ENCODE data around the gene PTCD2. TPM values are rescaled to one million over a fixed set of nuclear protein-coding genes. Genes with fewer than 3 reads are reported as not detected.

Gene PTCD2
- total and polyA plus RNA-seq, 2 donors (not counting 3 experiments of a cell fraction or from before 2014, with no cell fraction given), result 4.3 to 6.7 TPM

DNA sequence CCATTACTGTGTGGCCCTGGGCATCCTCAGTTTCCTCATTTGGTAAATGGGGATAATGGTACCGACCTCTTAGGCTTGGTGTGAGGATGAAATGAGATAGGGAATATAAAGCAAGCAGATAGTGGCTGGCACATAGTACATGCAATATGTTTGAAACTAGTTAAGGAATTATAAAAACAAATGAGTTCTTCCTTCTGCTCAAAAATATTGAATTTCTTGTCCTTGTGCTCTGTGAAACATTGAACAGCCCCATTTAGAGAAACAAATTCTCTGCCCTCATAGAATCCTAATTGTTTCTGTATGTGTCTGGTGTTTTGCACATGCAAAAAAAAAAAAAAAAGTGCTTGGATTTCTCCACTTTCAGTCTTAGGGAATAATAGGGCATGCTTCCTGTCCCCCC lies 39.7 kb downstream of the PTCD2 start:
- intact Hi-C loops (cut with micrococcal nuclease), result no loop called here
- no peaks in the 10 kb centered on the region for H3K79me2 ChIP-seq (ENCODE audit: control insufficient read depth, insufficient read depth, low read length)

More for the DNA sequence above, 39.7 kb downstream of the PTCD2 start:
- H3K27ac ChIP-seq (ENCODE audit: insufficient read depth, low read depth, low read length), result no peak overlapping the region
- ChIA-PET POLR2A (no interaction called here), CTCF (interaction anchor here (2.1 kb wide), 1 partner anchor 164 kb away, joined by 7 read pairs; no protein-coding TSS in a partner anchor)
- dilution Hi-C loops (cut with MboI; ENCODE audit: extremely low pct_ligation_motif_present, low sequenced_read_pairs), result no loop called here
- no peaks in the 10 kb centered on the region for H4K20me1 ChIP-seq (replicated peaks; ENCODE audit: control insufficient read depth, extremely low read depth, insufficient read depth, low read length)
- TF ChIP-seq EZH2 (IDR thresholded peaks at IDR 0.05; ENCODE audit: borderline replicate concordance, low read depth, low read length, severe bottlenecking) (no peak), JUN (IDR thresholded peaks at IDR 0.05; ENCODE audit: borderline replicate concordance, insufficient read depth, insufficient read length, low read depth) (no peak), FOS (IDR thresholded peaks at IDR 0.05; ENCODE audit: borderline replicate concordance, insufficient read depth, low read length) (no peak), GATA2 (IDR thresholded peaks at IDR 0.05; ENCODE audit: insufficient read depth, insufficient read length, low read depth, low read length) (no peak), MYC (IDR thresholded peaks at IDR 0.05; ENCODE audit: low read depth, low read length) (no peak), POLR2AphosphoS5 (IDR thresholded peaks at IDR 0.05; ENCODE audit: insufficient read depth, low read depth, low read length) (no peak), POLR2A (IDR thresholded peaks at IDR 0.05; ENCODE audit: low read depth, low read length) (no peak)
- TF ChIP-seq, protein P1, sequence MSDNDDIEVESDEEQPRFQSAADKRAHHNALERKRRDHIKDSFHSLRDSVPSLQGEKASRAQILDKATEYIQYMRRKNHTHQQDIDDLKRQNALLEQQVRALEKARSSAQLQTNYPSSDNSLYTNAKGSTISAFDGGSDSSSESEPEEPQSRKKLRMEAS (IDR thresholded peaks at IDR 0.05; ENCODE audit: insufficient read depth, insufficient read length), result no peak
- TF ChIP-seq, protein P2, sequence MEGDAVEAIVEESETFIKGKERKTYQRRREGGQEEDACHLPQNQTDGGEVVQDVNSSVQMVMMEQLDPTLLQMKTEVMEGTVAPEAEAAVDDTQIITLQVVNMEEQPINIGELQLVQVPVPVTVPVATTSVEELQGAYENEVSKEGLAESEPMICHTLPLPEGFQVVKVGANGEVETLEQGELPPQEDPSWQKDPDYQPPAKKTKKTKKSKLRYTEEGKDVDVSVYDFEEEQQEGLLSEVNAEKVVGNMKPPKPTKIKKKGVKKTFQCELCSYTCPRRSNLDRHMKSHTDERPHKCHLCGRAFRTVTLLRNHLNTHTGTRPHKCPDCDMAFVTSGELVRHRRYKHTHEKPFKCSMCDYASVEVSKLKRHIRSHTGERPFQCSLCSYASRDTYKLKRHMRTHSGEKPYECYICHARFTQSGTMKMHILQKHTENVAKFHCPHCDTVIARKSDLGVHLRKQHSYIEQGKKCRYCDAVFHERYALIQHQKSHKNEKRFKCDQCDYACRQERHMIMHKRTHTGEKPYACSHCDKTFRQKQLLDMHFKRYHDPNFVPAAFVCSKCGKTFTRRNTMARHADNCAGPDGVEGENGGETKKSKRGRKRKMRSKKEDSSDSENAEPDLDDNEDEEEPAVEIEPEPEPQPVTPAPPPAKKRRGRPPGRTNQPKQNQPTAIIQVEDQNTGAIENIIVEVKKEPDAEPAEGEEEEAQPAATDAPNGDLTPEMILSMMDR (IDR thresholded peaks at IDR 0.05; ENCODE audit: extremely low read depth in 1 of 2, insufficient read depth in 1 of 2, low read depth in 1 of 2, low read length in 2 of 2), result no peak
- DNase-seq (ENCODE audit: low read depth, low spot score) (no peak), FAIRE-seq (no peak)
- H3K4me2 ChIP-seq (ENCODE audit: insufficient read depth, low read length), result no peak overlapping the region
- no peak overlapping the region for H3K4me3 ChIP-seq (replicated peaks in 1 of 3; ENCODE audit: insufficient read depth in 1 of 3, low read depth in 1 of 3, low read length in 3 of 3)
- H3K27me3 ChIP-seq (ENCODE audit: control insufficient read depth in 2 of 2, insufficient read depth in 2 of 2, low read length in 2 of 2), result no peaks in the 10 kb centered on the region
- peaks cover 19% of the 10 kb centered on the region for H3K4me1 ChIP-seq (ENCODE audit: control insufficient read depth, extremely low read depth, insufficient read depth, low read length)
- H3K9me1 ChIP-seq (replicated peaks; ENCODE audit: control insufficient read depth, extremely low read depth, insufficient read depth, low read length), result no peaks in the 10 kb centered on the region
- H3K9ac ChIP-seq (replicated peaks; ENCODE audit: extremely low read depth, insufficient read depth, low read length), result no peak overlapping the region
- BruUV-seq (replicated peaks), result no TSS peak
- H3K36me3 ChIP-seq (ENCODE audit: control insufficient read depth in 2 of 2, extremely low read depth in 1 of 2, insufficient read depth in 2 of 2, low read length in 2 of 2), result no peaks in the 10 kb centered on the region
- H3K9me3 ChIP-seq (replicated peaks; ENCODE audit: control insufficient read depth, insufficient read depth, low read length), result no peaks in the 10 kb centered on the region
- H2AFZ ChIP-seq (ENCODE audit: low read depth, low read length), result no peak overlapping the region
